HG03460 (cell line): ENCODE data around the gene ZSCAN12.
"Not testable (repeated sequence)": the region's sequence is repeated elsewhere in the genome, so short reads cannot be mapped to it uniquely, and the experiment has no call there.

Source experiments
- ATAC-seq: cut with Tn5 transposase; IDR thresholded peaks from one replicate; pipeline ENCODE4 v1.9.1; 2021; ENCODE audit not compliant: unreplicated experiment

The ZSCAN12 gene

DNA sequence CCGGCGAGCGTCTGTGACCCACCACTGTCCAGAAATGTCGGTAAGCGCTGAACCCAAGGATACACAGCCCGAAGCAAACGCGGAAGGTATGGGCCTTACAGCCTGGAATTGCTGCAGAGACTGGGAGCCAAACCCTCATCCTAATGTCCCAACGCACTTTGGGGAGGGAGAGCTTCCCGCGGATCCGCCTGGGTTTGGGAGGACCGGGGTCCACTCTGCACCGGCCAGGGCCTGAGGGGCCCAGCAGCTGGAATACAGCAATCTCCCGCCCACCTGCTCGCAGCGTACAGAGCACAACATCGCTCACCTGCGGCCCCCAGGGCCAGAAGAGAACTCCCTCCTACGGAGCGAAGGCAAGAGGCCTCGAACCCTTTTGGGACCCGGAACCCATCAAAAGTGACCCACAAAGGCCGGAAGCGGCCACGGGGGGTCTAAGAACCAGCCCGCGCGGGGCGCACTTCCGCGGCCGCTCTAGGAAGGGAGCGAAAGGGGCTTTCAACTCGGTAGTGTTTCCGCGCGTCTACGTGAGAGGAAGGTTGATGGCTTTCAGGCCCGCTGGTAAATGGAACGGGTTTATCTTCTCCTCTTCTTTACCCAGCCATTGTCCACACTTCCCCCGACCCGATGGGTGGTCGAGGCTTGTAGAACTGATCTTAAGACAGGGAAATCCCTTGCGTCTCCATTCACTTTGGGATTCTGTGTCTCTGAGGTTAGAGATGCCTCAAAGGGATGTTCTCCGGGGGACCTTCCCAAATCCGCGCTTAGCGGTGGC is at the start of gene ZSCAN12:
Gene ZSCAN12 (minus strand): TSS at position 398 of the 772 bp plus-strand sequence. CDS start 1,342 bp downstream, outside the sequence.
- peak; percentile 77 for ATAC-seq

DNA sequence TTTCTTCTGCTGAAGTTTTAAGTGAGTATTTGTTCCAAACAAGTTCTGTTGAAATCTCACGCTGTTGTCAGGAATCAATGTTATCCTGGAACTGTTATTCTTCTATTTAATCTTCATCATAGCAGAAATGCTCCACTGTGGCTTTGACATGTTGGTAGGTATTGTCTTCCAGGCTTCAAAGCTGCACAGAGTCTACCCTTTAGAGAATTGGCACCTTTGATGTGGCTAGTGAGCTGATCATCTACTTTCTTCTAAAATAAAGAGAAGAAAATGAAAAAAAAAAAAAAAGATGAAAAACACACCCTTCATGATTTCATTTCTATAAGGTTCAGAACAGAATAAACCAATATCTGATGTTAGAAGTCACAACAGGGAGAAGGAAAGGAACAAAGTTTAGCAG is 49.5 kb upstream of the ZSCAN12 start:
- ATAC-seq: no peak

DNA sequence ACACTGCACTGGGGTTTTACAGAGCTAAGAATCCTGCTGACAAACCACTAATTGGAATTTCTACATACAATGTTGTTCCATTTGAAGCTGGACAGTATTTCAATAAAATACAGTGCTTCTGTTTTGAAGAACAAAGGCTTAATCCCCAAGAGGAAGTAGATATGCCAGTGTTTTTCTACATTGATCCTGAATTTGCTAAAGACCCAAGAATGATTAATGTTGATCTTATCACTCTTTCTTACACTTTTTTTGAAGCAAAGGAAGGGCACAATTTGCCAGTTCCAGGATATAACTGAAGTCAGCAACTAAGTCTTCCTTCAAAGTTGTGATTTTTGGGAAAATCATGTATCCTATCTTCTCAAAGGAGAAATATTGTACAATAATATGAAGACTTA is 48.0 kb upstream of the ZSCAN12 start:
- ATAC-seq: not testable (repeated sequence)

DNA sequence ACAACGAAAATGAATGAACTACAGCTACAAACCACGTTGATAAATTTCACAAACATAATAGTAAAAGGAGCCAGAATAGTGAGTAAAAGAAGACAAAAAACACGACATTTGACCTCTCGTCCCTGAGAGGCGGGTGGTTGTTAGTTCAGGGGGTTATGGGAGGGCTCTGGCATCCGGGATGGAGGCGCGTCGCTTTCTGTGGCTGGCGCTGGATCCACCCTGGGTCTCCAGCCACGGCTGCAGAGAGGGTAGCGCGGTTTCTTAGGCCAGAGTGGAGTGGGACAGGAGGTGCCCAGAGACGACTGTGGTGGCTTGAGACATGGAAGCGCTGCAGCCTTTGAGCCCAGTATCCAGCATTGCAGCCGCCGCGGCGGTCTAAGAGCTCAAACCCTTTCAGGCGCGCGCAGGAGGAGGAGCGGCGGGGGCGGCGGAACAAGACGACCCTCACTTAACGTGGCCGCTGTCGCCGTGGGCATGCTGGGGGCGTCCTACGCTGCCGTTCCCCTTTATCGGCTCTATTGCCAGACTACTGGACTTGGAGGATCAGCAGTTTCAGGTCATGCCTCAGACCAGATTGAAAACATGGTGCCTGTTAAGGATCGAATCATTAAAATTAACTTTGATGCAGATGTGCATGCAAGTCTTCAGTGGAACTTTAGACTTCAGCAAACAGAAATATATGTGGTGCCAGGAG is 47.4 kb upstream of the ZSCAN12 start:
- ATAC-seq: no peak

DNA sequence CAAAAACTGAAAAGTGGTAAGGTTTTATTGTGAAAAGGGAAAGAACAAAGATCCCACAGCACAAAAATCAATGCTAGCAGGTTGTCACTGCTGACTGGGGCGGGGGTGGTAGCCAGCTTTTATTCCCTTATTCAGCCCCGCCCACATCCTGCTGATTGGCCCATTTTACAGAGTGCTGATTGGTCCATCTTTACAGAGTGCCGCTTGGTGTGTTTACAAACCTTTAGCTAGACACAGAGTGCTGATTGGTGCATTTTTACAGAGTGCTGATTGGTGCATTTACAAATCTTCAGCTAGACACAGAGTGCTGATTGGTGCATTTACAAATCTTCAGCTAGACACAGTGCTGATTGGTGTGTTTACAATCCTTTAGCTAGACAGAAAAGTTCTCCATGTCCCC is 45.2 kb upstream of the ZSCAN12 start:
- ATAC-seq: not testable (repeated sequence)

DNA sequence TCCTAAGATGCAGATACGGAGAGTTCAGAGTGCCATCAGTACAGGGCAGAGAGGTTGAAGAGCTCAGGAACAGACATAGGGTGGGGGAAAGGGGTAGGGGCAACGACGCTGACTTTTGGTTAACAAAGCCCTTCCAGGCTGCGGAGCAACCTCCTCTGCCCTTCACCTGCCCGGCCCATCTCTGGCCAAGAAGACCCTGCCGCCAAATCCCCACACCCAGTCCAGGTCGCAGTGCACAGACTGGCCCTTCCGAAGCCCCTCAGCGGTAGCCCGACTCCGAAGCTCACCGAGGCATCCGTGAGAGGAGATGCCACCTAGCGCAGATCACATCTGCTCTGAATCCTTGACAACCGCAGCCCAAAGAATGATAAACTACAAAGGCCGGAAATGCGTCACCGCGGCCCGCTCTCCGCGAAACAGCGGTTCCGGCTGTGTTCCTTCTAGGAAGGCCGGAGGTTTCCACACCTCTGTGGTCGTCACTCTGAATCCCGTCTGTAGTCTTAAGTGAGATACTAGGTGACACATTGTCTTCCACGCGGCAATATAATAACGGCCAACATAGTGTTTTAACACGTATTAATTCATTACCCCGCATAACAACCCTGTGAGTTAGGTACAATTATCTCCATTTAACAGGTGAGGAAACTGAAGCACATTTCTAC is 43.7 kb upstream of the ZSCAN12 start, which contains the start of gene ZSCAN23:
Gene ZSCAN23 (minus strand): TSS at position 380 of the 662 bp plus-strand sequence. CDS start 7,225 bp downstream, outside the sequence.
- ATAC-seq: peak; percentile 72

DNA sequence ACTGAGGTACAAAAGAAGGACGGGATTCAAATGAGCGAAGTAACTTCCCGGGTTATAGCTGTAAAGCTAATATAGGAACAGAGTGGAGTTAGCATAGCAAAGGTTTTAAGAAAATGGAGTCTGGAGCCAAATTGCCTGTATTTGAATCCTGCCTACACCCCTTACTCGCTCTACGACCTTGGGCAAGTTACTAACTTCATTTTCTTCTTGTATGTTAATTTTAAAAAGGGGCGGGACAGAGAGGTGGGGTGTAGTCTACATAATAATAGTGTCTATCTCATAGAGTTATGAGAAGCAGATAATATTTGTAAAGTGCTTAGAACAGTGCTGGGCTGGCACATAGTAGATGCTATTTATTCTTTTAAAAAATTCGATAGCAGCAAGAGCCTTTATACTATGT is 43.0 kb upstream of the ZSCAN12 start:
- ATAC-seq: no peak

DNA sequence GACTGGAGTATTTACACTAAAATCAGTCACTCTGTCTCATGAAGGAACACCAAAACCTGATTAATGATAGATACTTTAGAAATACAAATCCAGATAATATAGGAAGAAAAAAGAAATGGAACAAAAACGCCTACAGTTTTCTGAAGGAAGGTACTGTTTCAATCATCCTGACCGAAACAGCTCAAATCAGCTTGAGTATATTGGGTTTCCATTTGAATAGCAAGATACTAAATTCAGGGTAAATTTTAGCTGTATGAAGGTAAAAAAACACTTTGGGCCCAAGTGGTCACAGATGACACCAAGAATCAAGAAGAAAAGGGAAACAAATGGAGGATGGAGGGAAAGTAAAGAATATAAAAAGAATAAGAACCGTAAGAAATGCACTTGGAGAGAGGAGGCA is 36.9 kb upstream of the ZSCAN12 start:
- ATAC-seq: no peak

DNA sequence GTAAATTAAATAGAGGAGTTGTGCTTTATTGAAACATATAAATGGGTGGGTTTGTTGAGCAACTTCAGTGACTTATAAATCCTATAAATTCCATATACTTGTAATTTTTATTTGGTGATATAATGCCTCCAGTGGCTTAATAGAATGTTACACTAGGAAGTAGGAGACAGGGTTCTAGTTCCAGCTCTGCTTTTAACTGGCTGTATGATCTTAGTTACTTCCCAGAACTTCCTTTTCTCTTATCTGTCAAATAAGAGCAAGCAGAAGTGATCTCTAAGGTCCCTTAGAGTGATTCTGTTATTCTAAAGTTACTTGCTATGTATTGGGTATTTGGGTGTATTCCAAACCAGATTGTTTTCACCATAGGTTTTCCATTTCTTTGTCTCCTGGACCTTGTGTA is 33.6 kb upstream of the ZSCAN12 start:
- no peak for ATAC-seq

DNA sequence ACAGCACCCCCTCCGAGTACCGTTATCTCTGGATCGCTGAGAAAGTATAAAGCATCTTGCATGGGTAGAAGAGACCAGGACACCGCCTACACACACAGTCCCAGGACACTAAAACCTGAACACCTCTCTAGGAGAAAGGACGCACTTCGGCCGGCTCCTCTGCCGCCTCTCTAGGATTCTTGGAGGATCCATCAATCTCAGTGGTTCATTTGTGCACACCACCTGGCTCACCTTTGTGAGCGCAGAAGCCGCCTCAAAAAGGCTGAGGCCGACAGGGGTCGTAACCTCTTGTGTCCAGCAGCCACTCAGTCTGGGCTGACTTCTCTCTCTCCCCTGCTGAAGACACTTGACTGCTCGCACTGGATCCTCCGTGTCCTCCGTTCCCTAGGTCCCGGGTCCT is 30.2 kb upstream of the ZSCAN12 start:
- no peak for ATAC-seq

DNA sequence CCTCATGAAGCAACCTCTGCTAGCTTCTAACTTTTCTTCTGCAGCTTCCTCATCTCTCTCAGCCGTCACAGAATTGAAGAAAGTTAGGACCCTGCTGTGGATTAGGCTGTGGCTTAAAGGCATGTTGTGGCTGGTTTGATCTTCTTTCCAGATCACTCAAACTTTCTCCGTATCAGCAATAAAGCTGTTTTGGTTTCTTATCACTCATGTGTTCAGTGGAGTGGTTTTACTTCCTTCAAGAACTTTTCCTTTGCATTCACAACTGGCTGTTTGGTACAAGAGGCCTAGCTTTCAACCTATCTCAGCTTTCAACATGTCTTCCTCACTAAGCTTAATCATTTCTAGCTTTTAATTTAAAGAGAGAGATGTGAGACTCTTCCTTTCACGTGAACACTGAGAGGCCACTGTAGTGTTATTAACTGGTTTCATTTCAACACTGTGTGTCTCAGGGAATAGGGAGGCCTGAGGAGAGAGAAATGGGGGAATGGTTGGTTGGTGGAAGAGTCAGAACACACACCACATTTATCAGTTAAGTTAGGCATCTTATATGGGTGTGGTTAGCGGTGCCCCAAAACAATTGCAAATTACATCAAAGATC is 26.5 kb upstream of the ZSCAN12 start:
- no peak for ATAC-seq

DNA sequence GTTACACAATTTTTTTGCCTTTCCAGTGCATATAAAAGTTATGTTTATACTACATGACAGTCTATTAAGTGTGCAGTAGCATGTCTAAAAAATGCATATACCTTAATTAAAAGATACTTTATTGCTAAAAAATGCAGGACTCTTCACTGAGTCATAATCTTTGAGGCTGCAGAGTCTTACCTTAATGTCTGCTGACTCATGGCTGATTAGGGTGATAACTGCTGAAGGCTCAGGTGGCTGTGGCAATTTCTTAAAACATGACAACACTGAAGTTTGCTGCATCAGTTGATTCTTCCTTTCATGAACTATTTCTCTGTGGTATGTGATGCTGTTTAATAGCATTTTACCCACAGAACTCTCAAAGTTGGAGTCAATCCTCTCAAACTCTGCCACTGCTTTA is 24.6 kb upstream of the ZSCAN12 start:
- no peak for ATAC-seq

DNA sequence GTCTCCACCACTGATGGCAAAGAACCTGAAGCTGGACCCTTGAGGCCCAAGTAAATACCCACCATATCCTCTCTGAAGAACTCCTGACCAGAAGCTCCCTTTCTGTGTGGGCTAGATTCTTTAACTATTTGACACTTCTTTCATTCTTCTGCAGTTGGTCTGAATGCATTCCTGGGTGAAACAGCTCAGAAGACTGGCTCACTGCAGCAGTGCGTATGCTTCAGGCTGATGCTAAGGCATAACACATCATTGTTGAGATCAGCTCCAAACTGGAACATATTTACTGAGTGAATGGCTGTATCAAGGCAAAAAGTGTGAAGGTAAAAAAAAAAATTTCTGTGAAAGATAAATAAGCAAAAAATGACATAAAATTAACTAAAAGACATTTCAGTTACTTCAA is 24.0 kb upstream of the ZSCAN12 start:
- no peak for ATAC-seq

DNA sequence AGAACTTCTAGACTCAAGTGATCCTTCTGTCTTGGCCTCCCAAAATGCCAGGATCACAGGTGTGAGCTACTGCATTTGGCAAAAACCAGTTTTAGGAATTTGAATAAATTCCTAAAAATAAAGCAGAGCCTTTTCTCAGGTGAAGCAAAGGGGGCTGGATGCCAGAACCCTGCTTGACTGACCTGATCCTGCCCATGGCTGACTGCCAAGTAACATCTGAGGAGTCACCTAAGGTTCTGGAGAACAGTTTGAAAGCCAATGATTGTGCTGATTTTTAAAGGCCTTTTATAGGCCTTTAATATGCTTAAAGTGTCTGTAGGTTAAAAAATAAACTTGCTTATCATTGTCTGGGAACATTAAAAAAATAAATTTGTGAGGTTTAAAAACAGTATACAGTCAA is 14.1 kb upstream of the ZSCAN12 start:
- no peak for ATAC-seq

DNA sequence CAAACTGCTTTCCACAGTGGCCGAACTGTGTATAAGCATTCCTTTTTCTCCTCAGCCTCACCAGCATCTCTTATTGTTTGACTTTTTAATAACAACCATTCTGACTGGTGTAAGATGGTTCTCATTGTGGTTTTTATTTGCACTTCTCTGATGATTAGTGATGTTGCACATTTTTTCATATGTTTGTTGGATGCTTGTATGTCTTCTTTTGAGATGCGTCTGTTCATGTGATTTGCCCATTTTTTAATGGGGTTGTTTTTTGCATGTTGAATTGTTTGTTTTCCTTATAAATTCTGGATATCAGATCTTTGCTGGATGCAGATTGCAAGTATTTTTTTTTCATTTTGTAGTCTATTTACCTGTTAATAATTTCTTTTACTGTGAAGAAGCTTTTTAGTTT is 11.2 kb upstream of the ZSCAN12 start:
- no peak for ATAC-seq

DNA sequence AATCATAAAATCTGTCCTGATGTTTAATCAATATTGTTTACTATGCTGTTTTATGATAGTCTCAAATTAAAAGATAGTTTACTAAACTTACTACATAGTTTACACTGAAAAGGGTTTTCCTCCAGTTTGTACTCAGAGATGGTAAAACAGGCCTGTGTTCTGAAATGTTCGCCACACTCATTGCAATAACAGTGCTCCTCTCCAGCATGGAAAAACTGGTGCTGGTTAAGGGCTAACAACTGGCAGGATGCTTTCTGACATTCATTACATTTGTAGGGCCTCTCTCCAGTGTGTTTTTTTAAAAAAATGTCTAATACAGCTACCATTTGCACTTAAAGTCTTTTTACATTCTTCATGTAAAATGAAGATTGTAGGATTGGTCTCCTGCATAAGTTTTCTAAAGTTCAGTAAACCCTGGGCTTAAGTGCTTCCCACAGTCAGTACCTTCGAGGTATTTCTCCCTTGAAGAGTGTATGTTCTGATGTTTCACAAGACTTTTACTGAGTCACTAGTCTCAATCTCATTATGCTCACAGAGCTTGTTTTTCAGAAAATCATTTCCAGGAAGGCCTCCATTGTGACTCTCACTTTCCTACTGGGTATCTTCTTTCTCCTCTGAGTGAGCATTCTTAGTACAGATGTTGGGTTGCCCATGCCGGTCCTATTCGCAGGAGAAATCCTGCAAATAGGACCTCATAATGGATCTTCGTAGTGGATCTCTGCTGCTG is 8.7 kb upstream of the ZSCAN12 start:
- no peak for ATAC-seq

DNA sequence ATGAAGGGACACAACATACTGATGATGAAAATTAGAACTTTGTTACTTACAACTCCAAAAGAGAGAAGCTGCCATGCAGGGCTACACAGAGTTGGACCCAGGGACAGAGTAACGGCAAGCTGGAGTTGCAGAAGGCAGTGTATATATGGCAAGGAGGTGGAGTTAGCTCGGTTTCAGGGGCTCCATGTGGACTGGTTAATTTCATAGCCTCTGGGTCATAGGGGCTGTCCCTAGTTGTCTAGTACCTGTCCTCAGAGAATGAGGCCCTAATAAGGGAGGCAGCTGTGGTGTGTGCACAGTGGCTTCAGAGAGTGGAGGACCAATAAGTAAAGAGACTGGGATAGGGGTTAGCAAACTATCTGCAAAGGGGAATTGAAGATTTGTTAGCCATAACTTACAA is 7.9 kb upstream of the ZSCAN12 start:
- ATAC-seq: no peak

DNA sequence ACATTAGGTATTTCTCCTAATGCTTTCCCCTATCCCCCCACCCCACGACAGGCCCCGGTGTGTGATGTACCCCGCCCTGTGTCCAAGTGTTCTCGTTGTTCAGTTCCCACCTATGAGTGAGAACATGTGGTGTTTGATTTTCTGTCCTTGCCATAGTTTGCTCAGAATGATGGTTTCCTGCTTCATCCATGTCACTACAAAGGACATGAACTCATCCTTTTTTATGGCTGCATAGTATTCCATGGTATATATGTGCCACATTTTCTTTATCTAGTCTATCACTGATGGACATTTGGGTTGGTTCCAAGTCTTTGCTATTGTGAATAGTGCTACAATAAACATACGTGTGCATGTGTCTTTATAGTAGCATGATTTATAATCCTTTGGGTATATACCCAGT is 4.4 kb upstream of the ZSCAN12 start:
- not testable (repeated sequence) for ATAC-seq

DNA sequence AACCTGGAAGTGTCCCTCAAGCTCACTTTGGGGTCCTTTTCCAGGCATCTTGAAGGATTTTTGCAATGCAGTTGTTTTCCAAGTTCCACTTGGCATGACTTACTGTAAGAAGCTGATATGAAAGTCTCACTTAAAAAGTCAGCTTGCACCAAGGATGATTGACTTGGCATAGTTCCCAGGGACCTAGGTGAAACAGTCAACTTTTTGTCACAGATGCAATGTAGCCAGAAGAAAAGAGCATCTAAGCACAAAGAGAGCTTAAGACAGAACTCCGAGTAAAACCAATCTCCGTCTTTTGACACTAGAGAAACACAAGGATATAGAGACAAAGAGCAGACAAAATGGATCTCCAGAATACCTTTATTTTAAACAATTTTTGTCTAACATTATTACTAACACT is 2.6 kb upstream of the ZSCAN12 start:
- no peak for ATAC-seq

DNA sequence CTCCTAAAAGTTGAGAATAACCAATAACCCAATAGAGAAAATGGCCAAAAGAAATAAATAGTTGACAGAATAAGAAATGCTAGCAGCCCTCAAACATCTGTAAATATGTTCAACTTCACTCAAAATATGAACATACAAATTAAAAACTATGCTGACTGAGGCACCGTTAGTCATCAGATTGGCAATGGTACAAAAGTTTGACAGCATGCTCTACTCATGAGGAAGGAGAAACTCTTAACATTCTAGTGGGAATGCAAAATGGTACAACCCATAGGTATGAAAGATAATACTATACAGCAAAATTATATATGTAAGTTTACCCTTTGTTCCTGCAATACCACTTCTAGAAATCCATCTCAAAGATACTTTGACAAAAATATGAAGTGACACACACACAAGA is 1.6 kb upstream of the ZSCAN12 start:
- ATAC-seq: no peak

DNA sequence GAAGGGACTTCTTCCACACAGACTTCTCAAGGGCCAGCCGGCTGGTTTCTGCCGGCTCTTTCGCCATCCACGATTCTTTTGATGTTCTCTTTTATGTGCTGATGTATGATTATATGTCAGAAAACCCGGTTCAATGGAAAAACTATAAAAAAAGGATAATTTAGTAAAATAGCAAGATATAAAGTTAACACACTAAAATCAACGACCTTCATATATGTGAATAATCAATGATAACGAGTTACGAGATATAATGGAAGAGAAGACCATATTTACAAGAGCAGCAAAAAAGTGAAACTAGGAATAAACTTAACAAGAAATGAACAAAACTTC is 540 bp upstream of the ZSCAN12 start:
- no peak for ATAC-seq
